Measurements from ENCODE around the gene SHF. TPM values are rescaled to one million over a fixed set of nuclear protein-coding genes. Genes with fewer than 3 reads are reported as not detected.

Gene SHF
- polyA plus RNA-seq, 1 donor (not counting 4 experiments of a cell fraction or from before 2014, with no cell fraction given): 0.24 TPM

DNA sequence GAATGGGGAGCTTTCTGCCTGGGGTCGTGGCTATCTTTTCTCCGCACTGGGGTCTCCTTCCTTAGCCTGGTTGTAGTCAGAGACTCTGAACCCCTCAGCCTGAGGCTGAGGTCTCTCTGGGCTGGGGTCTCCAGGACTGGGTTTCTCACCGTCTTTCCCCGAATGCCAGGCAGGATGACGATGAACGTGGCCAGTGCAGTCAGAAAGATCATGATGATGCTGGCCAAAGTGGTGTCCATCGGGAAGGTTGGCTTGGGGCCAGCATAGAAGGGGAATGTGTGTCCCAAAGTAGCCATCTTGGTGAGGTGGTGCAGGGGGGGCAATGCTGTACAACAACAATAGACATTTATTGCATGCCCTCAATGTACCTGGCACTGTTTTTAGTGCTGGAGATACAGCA is 65.0 kb downstream of the SHF start:
- peaks cover 0 to 3% of the 10 kb centered on the region in 2 experiments for H3K36me3 ChIP-seq (ENCODE audit: control insufficient read depth in 2 of 2, extremely low read depth in 1 of 2, insufficient read depth in 2 of 2, low read length in 2 of 2)
- H3K9ac ChIP-seq (ENCODE audit: control insufficient read depth, extremely low read depth, insufficient read depth, low read length): no peak overlapping the region
- no peak overlapping the region for H3K27ac ChIP-seq (ENCODE audit: control insufficient read depth, insufficient read depth, low read length)
- TF ChIP-seq EZH2 (IDR thresholded peaks at IDR 0.05; ENCODE audit: low read length): no peak
- TF ChIP-seq, protein P1, sequence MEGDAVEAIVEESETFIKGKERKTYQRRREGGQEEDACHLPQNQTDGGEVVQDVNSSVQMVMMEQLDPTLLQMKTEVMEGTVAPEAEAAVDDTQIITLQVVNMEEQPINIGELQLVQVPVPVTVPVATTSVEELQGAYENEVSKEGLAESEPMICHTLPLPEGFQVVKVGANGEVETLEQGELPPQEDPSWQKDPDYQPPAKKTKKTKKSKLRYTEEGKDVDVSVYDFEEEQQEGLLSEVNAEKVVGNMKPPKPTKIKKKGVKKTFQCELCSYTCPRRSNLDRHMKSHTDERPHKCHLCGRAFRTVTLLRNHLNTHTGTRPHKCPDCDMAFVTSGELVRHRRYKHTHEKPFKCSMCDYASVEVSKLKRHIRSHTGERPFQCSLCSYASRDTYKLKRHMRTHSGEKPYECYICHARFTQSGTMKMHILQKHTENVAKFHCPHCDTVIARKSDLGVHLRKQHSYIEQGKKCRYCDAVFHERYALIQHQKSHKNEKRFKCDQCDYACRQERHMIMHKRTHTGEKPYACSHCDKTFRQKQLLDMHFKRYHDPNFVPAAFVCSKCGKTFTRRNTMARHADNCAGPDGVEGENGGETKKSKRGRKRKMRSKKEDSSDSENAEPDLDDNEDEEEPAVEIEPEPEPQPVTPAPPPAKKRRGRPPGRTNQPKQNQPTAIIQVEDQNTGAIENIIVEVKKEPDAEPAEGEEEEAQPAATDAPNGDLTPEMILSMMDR (optimal IDR thresholded peaks at IDR 0.05 in 1 of 3, IDR thresholded peaks at IDR 0.05 in 1 of 3, conservative IDR thresholded peaks at IDR 0.05 in 1 of 3; ENCODE audit: extremely low read depth in 1 of 3, insufficient read depth in 2 of 3, low read length in 3 of 3): no peak
- H3K4me1 ChIP-seq (ENCODE audit: control insufficient read depth, extremely low read depth, insufficient read depth, low read length): peaks cover 8% of the 10 kb centered on the region
- DNase-seq (ENCODE audit: low read depth, low spot score): no peak
- dilution Hi-C loops (cut with MboI; ENCODE audit: extremely low pct_ligation_motif_present, low sequenced_read_pairs): no loop called here
- FAIRE-seq: no peak
- H3K4me3 ChIP-seq (ENCODE audit: control insufficient read depth in 2 of 3, extremely low read depth in 1 of 3, insufficient read depth in 2 of 3, low read depth in 1 of 3, low read length in 3 of 3): no peak overlapping the region
- H2AFZ ChIP-seq (ENCODE audit: control insufficient read depth, low read length): no peak overlapping the region
- peaks cover 3% of the 10 kb centered on the region for H4K20me1 ChIP-seq (ENCODE audit: control insufficient read depth, extremely low read depth, insufficient read depth, low read length)
- H3K9me3 ChIP-seq (ENCODE audit: control insufficient read depth, low read depth, low read length): no peaks in the 10 kb centered on the region
- H3K9me1 ChIP-seq (ENCODE audit: control insufficient read depth, extremely low read depth, insufficient read depth, low read length): no peaks in the 10 kb centered on the region
- peaks cover 2% of the 10 kb centered on the region for H3K27me3 ChIP-seq (ENCODE audit: control insufficient read depth, extremely low read depth, insufficient read depth, low read length)
- no peaks in the 10 kb centered on the region for H3K79me2 ChIP-seq (ENCODE audit: control insufficient read depth, insufficient read depth, low read length)
- no peak overlapping the region for H3K4me2 ChIP-seq (ENCODE audit: control insufficient read depth, extremely low read depth, insufficient read depth, low read depth, low read length)

DNA sequence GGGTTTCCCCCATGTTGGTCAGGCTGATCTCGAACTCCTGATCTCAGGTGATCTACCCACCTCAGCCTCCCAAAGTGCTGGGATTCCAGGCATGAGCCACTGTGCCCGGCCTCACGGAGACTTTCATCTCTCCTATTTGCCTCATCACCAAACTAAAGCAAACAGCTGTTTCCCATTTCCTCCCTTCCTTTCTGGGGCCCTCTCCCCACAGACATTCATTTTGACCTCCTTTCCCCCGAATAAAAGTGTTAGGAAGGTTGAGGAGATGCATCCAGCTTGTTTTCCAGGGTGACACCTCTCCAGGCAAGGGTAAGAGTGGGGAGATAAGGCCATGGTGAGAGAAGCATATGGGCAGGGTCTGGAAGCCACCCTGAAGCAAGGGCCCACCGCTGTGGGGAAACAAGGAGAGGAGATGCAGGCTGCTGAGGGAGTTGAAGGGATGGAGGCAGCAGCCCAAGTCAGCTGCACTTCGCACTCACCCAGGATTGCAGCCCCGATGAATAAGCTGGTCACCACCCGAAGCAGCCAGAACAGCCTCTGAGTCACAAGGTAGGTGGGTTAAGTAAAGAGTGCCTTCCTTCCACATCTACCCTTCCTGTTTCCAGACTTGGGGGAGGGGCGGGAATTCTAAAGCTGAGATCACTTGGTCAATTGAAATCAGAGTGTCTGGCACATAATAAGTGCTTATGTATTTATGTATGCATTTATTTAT is 65.9 kb downstream of the SHF start:
- no peak overlapping the region for H3K27ac ChIP-seq (ENCODE audit: control insufficient read depth, insufficient read depth, low read length)
- H3K36me3 ChIP-seq (ENCODE audit: control insufficient read depth in 2 of 2, extremely low read depth in 1 of 2, insufficient read depth in 2 of 2, low read length in 2 of 2): peaks cover 0 to 3% of the 10 kb centered on the region in 2 experiments
- TF ChIP-seq EZH2 (IDR thresholded peaks at IDR 0.05; ENCODE audit: low read length): no peak
- TF ChIP-seq, protein P1 (optimal IDR thresholded peaks at IDR 0.05 in 1 of 3, IDR thresholded peaks at IDR 0.05 in 1 of 3, conservative IDR thresholded peaks at IDR 0.05 in 1 of 3; ENCODE audit: extremely low read depth in 1 of 3, insufficient read depth in 2 of 3, low read length in 3 of 3): no peak
- H3K4me3 ChIP-seq (ENCODE audit: control insufficient read depth in 2 of 3, extremely low read depth in 1 of 3, insufficient read depth in 2 of 3, low read depth in 1 of 3, low read length in 3 of 3): no peak overlapping the region
- no peaks in the 10 kb centered on the region for H3K79me2 ChIP-seq (ENCODE audit: control insufficient read depth, insufficient read depth, low read length)
- H3K9me3 ChIP-seq (ENCODE audit: control insufficient read depth, low read depth, low read length): no peaks in the 10 kb centered on the region
- H3K27me3 ChIP-seq (ENCODE audit: control insufficient read depth, extremely low read depth, insufficient read depth, low read length): peaks cover 10% of the 10 kb centered on the region
- FAIRE-seq (peak; percentile 90), DNase-seq (ENCODE audit: low read depth, low spot score) (no peak)
- H3K9me1 ChIP-seq (ENCODE audit: control insufficient read depth, extremely low read depth, insufficient read depth, low read length): no peaks in the 10 kb centered on the region
- dilution Hi-C loops (cut with MboI; ENCODE audit: extremely low pct_ligation_motif_present, low sequenced_read_pairs): no loop called here
- no peak overlapping the region for H2AFZ ChIP-seq (ENCODE audit: control insufficient read depth, low read length)
- H3K4me2 ChIP-seq (ENCODE audit: control insufficient read depth, extremely low read depth, insufficient read depth, low read depth, low read length): peak overlapping the region; percentile 57
- peaks cover 3% of the 10 kb centered on the region for H4K20me1 ChIP-seq (ENCODE audit: control insufficient read depth, extremely low read depth, insufficient read depth, low read length)
- peaks cover 11% of the 10 kb centered on the region for H3K4me1 ChIP-seq (ENCODE audit: control insufficient read depth, extremely low read depth, insufficient read depth, low read length)
- H3K9ac ChIP-seq (ENCODE audit: control insufficient read depth, extremely low read depth, insufficient read depth, low read length): no peak overlapping the region

Data from keratinocyte (primary cell).